ENCODE results near the gene ALOX5. TPM values are rescaled to one million over a fixed set of nuclear protein-coding genes. Genes with fewer than 3 reads are reported as not detected.
"Not testable (repeated sequence)": the region's sequence is repeated elsewhere in the genome, so short reads cannot be mapped to it uniquely, and the experiment has no call there.

ALOX5 gene
- total and polyA plus RNA-seq, 4 donors = 3.2 to 62.5 (median 16.0) TPM

DNA sequence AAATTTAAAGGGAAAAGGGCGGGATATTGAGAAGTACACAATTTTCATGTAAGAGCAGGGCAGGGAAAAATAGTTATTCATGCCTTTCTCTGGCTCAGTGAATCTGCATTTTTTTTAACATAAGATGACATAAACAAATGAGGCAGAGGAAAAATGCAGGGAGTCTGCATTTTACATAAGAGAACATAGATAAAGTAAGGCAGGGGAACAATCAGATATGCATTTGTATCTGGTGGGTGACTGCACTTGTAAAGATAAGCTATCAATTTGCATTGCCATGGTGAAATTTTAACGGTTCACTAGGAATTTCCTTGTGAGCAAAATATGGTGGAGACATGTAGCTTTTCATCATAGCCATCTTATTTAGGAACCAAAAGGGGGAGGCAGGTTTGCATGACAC lies 33.5 kb downstream of the ALOX5 start:
- Histone ChIP-seq H3K4me3 (ENCODE audit: low read length in 2 of 2) (no peak overlapping the region), H3K4me1 (ENCODE audit: control insufficient read depth in 1 of 2, insufficient read depth in 2 of 2, low read length in 2 of 2) (no peaks in the 10 kb centered on the region), H3K36me3 (ENCODE audit: control insufficient read depth in 1 of 2, insufficient read depth in 2 of 2, low read length in 1 of 2) (no peaks in the 10 kb centered on the region), H3K27me3 (ENCODE audit: control insufficient read depth in 1 of 2, insufficient read depth in 2 of 2, low read length in 1 of 2) (peaks cover 0 to 1% of the 10 kb centered on the region in 2 donors), H3K9me3 (ENCODE audit: control insufficient read depth, low read length) (no peaks in the 10 kb centered on the region), H3K27ac (ENCODE audit: low read depth in 1 of 2, low read length in 2 of 2) (no peak overlapping the region)
- ATAC-seq (ENCODE audit: low FRiP score) = no peak
- no peak for DNase-seq
- intact Hi-C loops (cut with DNase I) = no loop called here
- 52 to 54% methylated on average over 2 of the region's 2 CpGs for WGBS, 2 donors

- 45 to 48% methylated on average over 5 of the region's 5 CpGs for WGBS, 2 donors
- Histone ChIP-seq H3K4me1 (ENCODE audit: control insufficient read depth in 1 of 2, insufficient read depth in 2 of 2, low read length in 2 of 2) (no peaks in the 10 kb centered on the region), H3K4me3 (ENCODE audit: low read length in 2 of 2) (no peak overlapping the region), H3K27ac (ENCODE audit: low read depth in 1 of 2, low read length in 2 of 2) (no peak overlapping the region), H3K9me3 (ENCODE audit: control insufficient read depth, low read length) (no peaks in the 10 kb centered on the region), H3K36me3 (ENCODE audit: control insufficient read depth in 1 of 2, insufficient read depth in 2 of 2, low read length in 1 of 2) (no peaks in the 10 kb centered on the region), H3K27me3 (ENCODE audit: control insufficient read depth in 1 of 2, insufficient read depth in 2 of 2, low read length in 1 of 2) (peaks cover 0 to 1% of the 10 kb centered on the region in 2 donors)
- intact Hi-C loops (cut with DNase I) = no loop called here
- DNase-seq (no peak), ATAC-seq (ENCODE audit: low FRiP score) (no peak)
Observed at GRCh38 chr10:45408421-45409319, 34.7 kb downstream of the ALOX5 start.

- H3K4me3 ChIP-seq (ENCODE audit: low read length in 2 of 2); H3K27me3 ChIP-seq (ENCODE audit: control insufficient read depth in 1 of 2, insufficient read depth in 2 of 2, low read length in 1 of 2); DNase-seq; H3K4me1 ChIP-seq (ENCODE audit: control insufficient read depth in 1 of 2, insufficient read depth in 2 of 2, low read length in 2 of 2); H3K9me3 ChIP-seq (ENCODE audit: control insufficient read depth, low read length); ATAC-seq (ENCODE audit: low FRiP score); intact Hi-C loops (cut with DNase I); H3K36me3 ChIP-seq (ENCODE audit: control insufficient read depth in 1 of 2, insufficient read depth in 2 of 2, low read length in 1 of 2); H3K27ac ChIP-seq (ENCODE audit: low read depth in 1 of 2, low read length in 2 of 2): not testable (repeated sequence)
Observed at GRCh38 chr10:45409347-45409746, 35.3 kb downstream of the ALOX5 start.

- H3K4me3 ChIP-seq (ENCODE audit: low read length in 2 of 2) = no peak overlapping the region
- H3K27ac ChIP-seq (ENCODE audit: low read depth in 1 of 2, low read length in 2 of 2) = no peak overlapping the region
- no peaks in the 10 kb centered on the region for H3K4me1 ChIP-seq (ENCODE audit: control insufficient read depth in 1 of 2, insufficient read depth in 2 of 2, low read length in 2 of 2)
- DNase-seq (no peak), ATAC-seq (ENCODE audit: low FRiP score) (no peak)
- 5 to 6% methylated on average over 1 of the region's 1 CpG for WGBS, 2 donors
- no peaks in the 10 kb centered on the region for H3K27me3 ChIP-seq (ENCODE audit: control insufficient read depth in 1 of 2, insufficient read depth in 2 of 2, low read length in 1 of 2)
- no peaks in the 10 kb centered on the region for H3K9me3 ChIP-seq (ENCODE audit: control insufficient read depth, low read length)
- no peaks in the 10 kb centered on the region for H3K36me3 ChIP-seq (ENCODE audit: control insufficient read depth in 1 of 2, insufficient read depth in 2 of 2, low read length in 1 of 2)
- intact Hi-C loops (cut with DNase I) = no loop called here
Observed at GRCh38 chr10:45409782-45410181, 35.8 kb downstream of the ALOX5 start.

- Histone ChIP-seq H3K9me3 (ENCODE audit: control insufficient read depth, low read length) (no peaks in the 10 kb centered on the region), H3K4me1 (ENCODE audit: control insufficient read depth in 1 of 2, insufficient read depth in 2 of 2, low read length in 2 of 2) (no peaks in the 10 kb centered on the region), H3K27ac (ENCODE audit: low read depth in 1 of 2, low read length in 2 of 2) (no peak overlapping the region), H3K27me3 (ENCODE audit: control insufficient read depth in 1 of 2, insufficient read depth in 2 of 2, low read length in 1 of 2) (no peaks in the 10 kb centered on the region), H3K36me3 (ENCODE audit: control insufficient read depth in 1 of 2, insufficient read depth in 2 of 2, low read length in 1 of 2) (no peaks in the 10 kb centered on the region), H3K4me3 (ENCODE audit: low read length in 2 of 2) (no peak overlapping the region)
- intact Hi-C loops (cut with DNase I) = no loop called here
- WGBS, 2 donors = 68 to 69% methylated on average over 2 of the region's 2 CpGs
- DNase-seq = no peak
- ATAC-seq (ENCODE audit: low FRiP score) = no peak
Observed at GRCh38 chr10:45410489-45410806, 36.4 kb downstream of the ALOX5 start.

DNA sequence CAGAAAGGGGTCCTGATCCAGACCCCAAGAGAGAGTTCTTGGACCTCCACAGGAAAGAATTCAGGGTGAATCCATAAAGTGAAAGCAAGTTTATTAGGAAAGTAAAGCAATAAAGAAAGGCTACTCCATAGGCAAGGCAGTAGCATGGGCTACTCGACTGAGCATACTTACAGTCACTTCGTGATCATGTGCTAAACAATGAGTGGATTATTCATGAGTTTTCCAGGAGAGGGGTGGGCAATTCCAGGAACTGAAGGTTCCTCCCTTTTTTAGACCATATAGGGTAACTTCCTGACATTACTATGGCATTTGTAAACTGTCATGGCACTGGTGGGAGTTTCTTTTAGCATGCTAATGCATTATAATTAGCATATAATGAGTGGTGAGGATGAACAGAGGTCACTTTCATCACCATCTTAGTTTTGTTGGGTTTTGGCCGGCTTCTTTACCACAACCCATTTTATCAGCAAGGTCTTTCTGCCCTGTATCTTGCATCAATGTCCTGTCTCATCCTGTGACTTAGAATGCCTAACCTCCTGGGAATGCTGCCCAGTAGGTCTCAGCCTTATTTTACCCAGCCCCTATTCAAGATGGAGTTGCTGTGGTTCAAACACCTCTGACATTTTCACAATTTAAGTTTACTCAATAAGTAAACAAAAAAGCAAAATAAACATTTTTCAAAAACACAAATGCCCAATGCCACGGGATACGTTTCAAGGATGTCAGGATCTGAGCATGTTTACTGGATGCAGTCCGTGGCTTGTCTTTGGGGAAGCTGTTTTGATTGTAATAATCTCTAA lies 37.0 kb downstream of the ALOX5 start:
- H3K36me3 ChIP-seq (ENCODE audit: control insufficient read depth in 1 of 2, insufficient read depth in 2 of 2, low read length in 1 of 2) = no peaks in the 10 kb centered on the region
- DNase-seq (no peak), ATAC-seq (ENCODE audit: low FRiP score) (no peak)
- H3K4me1 ChIP-seq (ENCODE audit: control insufficient read depth in 1 of 2, insufficient read depth in 2 of 2, low read length in 2 of 2) = no peaks in the 10 kb centered on the region
- no peak overlapping the region for H3K27ac ChIP-seq (ENCODE audit: low read depth in 1 of 2, low read length in 2 of 2)
- WGBS, 2 donors = 67 to 77% methylated on average over 6 of the region's 6 CpGs
- no peaks in the 10 kb centered on the region for H3K27me3 ChIP-seq (ENCODE audit: control insufficient read depth in 1 of 2, insufficient read depth in 2 of 2, low read length in 1 of 2)
- H3K4me3 ChIP-seq (ENCODE audit: low read length in 2 of 2) = no peak overlapping the region
- no peaks in the 10 kb centered on the region for H3K9me3 ChIP-seq (ENCODE audit: control insufficient read depth, low read length)
- intact Hi-C loops (cut with DNase I) = no loop called here

GRCh38 chr10:45411607-45411940 lies 37.6 kb downstream of the ALOX5 start:
- H3K4me1 ChIP-seq (ENCODE audit: control insufficient read depth in 1 of 2, insufficient read depth in 2 of 2, low read length in 2 of 2) = no peaks in the 10 kb centered on the region
- intact Hi-C loops (cut with DNase I) = no loop called here
- H3K27ac ChIP-seq (ENCODE audit: low read depth in 1 of 2, low read length in 2 of 2) = no peak overlapping the region
- ATAC-seq (ENCODE audit: low FRiP score) = no peak
- no peaks in the 10 kb centered on the region for H3K36me3 ChIP-seq (ENCODE audit: control insufficient read depth in 1 of 2, insufficient read depth in 2 of 2, low read length in 1 of 2)
- H3K27me3 ChIP-seq (ENCODE audit: control insufficient read depth in 1 of 2, insufficient read depth in 2 of 2, low read length in 1 of 2) = no peaks in the 10 kb centered on the region
- WGBS, 2 donors = 86 to 92% methylated on average over 4 of the region's 4 CpGs
- DNase-seq = no peak
- H3K4me3 ChIP-seq (ENCODE audit: low read length in 2 of 2) = no peak overlapping the region
- H3K9me3 ChIP-seq (ENCODE audit: control insufficient read depth, low read length) = no peaks in the 10 kb centered on the region

DNA sequence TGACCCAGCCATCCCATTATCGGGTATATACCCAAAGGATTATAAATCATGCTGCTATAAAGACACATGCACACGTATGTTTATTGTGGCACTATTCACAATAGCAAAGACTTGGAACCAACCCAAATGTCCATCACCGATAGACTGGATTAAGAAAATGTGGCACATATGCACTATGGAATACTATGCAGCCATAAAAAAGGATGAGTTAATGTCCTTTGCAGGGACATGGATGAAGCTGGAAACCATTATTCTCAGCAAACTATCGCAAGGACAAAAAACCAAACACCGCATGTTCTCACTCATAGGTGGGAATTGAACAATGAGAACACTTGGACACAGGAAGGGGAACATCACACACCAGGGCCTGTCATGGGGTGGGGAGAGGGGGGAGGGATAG lies 41.0 kb downstream of the ALOX5 start:
- WGBS, 2 donors = 88 to 94% methylated on average over 5 of the region's 5 CpGs
- DNase-seq; H3K36me3 ChIP-seq (ENCODE audit: control insufficient read depth in 1 of 2, insufficient read depth in 2 of 2, low read length in 1 of 2); H3K9me3 ChIP-seq (ENCODE audit: control insufficient read depth, low read length); ATAC-seq (ENCODE audit: low FRiP score); H3K4me1 ChIP-seq (ENCODE audit: control insufficient read depth in 1 of 2, insufficient read depth in 2 of 2, low read length in 2 of 2); intact Hi-C loops (cut with DNase I); H3K27ac ChIP-seq (ENCODE audit: low read depth in 1 of 2, low read length in 2 of 2); H3K4me3 ChIP-seq (ENCODE audit: low read length in 2 of 2); H3K27me3 ChIP-seq (ENCODE audit: control insufficient read depth in 1 of 2, insufficient read depth in 2 of 2, low read length in 1 of 2): not testable (repeated sequence)

DNA sequence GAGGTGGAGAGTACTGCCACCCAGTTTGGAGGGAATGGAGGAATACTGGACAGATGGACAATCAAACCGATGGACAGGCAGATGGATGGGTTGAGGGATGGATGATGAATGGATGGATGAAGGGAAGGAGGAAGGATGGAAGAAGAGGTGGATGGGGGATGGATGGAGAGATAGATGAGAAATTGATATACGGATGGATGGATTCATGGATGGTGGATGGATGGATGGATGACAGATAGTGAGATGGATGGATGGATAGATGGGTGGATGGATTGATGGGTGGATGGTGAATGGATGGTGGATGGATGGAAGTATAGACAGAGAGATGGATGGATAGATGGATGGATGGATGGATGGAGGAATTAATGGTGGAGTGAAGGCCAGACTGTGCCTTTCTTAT lies 42.6 kb downstream of the ALOX5 start:
- no peaks in the 10 kb centered on the region for H3K4me1 ChIP-seq (ENCODE audit: control insufficient read depth in 1 of 2, insufficient read depth in 2 of 2, low read length in 2 of 2)
- no peak for ATAC-seq (ENCODE audit: low FRiP score)
- H3K27ac ChIP-seq (ENCODE audit: low read depth in 1 of 2, low read length in 2 of 2) = no peak overlapping the region
- intact Hi-C loops (cut with DNase I) = no loop called here
- H3K9me3 ChIP-seq (ENCODE audit: control insufficient read depth, low read length) = no peaks in the 10 kb centered on the region
- no peaks in the 10 kb centered on the region for H3K36me3 ChIP-seq (ENCODE audit: control insufficient read depth in 1 of 2, insufficient read depth in 2 of 2, low read length in 1 of 2)
- DNase-seq = no peak
- H3K27me3 ChIP-seq (ENCODE audit: control insufficient read depth in 1 of 2, insufficient read depth in 2 of 2, low read length in 1 of 2) = no peaks in the 10 kb centered on the region
- WGBS, 2 donors = 94 to 98% methylated on average over 2 of the region's 2 CpGs
- no peak overlapping the region for H3K4me3 ChIP-seq (ENCODE audit: low read length in 2 of 2)
